RWPE1 (cell line): ENCODE measurements around the gene VSX1.

Source experiments
- CTCF ChIA-PET: fragments of 350-600 bp; sonication (Branson Sonifier 250); formaldehyde crosslinking; extraction: SDS; loops from one replicate; lab custom pipeline; 2021; lab: Yijun Ruan, JAX
- POLR2A ChIA-PET: fragments of 400-600 bp; formaldehyde crosslinking; extraction: SDS; loops from one replicate; lab custom pipeline; 2020; ENCODE audit warnings: antibody characterized with exemption; ENCODE audit not compliant: low non-redundant PET; lab: Yijun Ruan, JAX
- DNase-seq: peaks from one replicate; pipeline ENCODE4 v3.0.0; 2012; ENCODE audit warnings: low spot score
- H3K27ac ChIP-seq: fragments of 450-650 bp; 2 replicates; pipeline ENCODE4 v1.5.1; 2017
- CTCF ChIP-seq: fragments of 450-650 bp; conservative IDR thresholded peaks from 2 replicates; pipeline ENCODE4 v1.5.1; 2017; ENCODE audit warnings: low read depth, mild to moderate bottlenecking

The VSX1 gene

GRCh38 chr20:25077610-25078169 lies 4.3 kb downstream of the VSX1 start:
- ChIA-PET CTCF (no interaction called here), POLR2A (no interaction called here)
- no peak for TF ChIP-seq CTCF
- H3K27ac ChIP-seq, result no peak overlapping the region
- DNase-seq, result no peak

GRCh38 chr20:25076731-25077609 lies 5.0 kb downstream of the VSX1 start:
- TF ChIP-seq CTCF, result peak; percentile 52
- no peak overlapping the region for H3K27ac ChIP-seq
- ChIA-PET POLR2A (no interaction called here), CTCF (interaction anchor here (0.6 to 0.7 kb wide), 2 partner anchors 96 to 191 kb away, joined by 3 to 4 read pairs; no protein-coding TSS in a partner anchor)
- peak; percentile 72 for DNase-seq

- DNase-seq, result no peak
- TF ChIP-seq CTCF, result no peak
- no peak overlapping the region for H3K27ac ChIP-seq
- ChIA-PET CTCF (interaction anchor here (0.7 kb wide), 1 partner anchor 97 kb away, joined by 4 read pairs; no protein-coding TSS in a partner anchor), POLR2A (no interaction called here)
Measured at GRCh38 chr20:25076201-25076600, 5.7 kb downstream of the VSX1 start.

- H3K27ac ChIP-seq, result no peak overlapping the region
- CTCF ChIA-PET, result interaction anchor here (0.5 kb wide), 1 partner anchor 85 kb away, joined by 3 read pairs; no protein-coding TSS in a partner anchor
- DNase-seq, result no peak
- POLR2A ChIA-PET, result no interaction called here
- TF ChIP-seq CTCF, result no peak
Measured at GRCh38 chr20:25073544-25073943, 8.4 kb downstream of the VSX1 start.

- CTCF ChIA-PET, result interaction anchor here (0.6 kb wide), 1 partner anchor 129 kb away, joined by 3 read pairs; no protein-coding TSS in a partner anchor
- POLR2A ChIA-PET, result no interaction called here
- no peak for TF ChIP-seq CTCF
- DNase-seq, result no peak
- no peak overlapping the region for H3K27ac ChIP-seq
Measured at GRCh38 chr20:25072226-25072811, 9.6 kb downstream of the VSX1 start.

DNA sequence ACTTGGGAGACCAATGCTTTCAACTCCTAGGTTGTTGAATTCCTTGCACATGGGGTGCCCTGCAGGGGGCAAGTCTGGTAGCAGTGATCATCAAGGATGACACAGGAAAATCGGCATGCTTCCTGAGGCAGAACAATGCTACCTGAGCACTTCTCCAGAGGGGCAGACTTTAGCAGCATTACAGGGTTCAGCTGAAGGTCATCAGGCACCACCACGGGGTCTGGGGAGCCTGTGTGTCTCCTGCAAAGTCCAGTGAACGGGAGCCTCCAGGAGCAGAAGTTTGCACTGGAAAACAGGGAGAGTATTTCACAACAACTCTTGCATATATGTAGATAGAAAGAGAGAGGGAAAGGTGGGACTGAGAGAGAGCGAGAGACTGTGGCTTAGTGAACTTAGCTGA lies 10.2 kb downstream of the VSX1 start:
- no peak overlapping the region for H3K27ac ChIP-seq
- TF ChIP-seq CTCF, result no peak
- ChIA-PET CTCF (interaction anchor here (0.6 to 1.8 kb wide), 2 partner anchors 78 to 130 kb away, joined by 3 to 6 read pairs; no protein-coding TSS in a partner anchor), POLR2A (no interaction called here)
- no peak for DNase-seq
